Kidney capillary endothelial cell (primary cell): ENCODE results near the gene ZNF35.
A peak's percentile ranks its signal among the peaks of the same experiment; 100 is the strongest.
"Not testable (repeated sequence)": the region's sequence is repeated elsewhere in the genome, so short reads cannot be mapped to it uniquely, and the experiment has no call there.

ENCODE experiments used
- DNase-seq: peaks from one replicate; pipeline ENCODE4 v3.0.0-alpha.2; 2018; ENCODE audit warnings: low spot score

Gene ZNF35

GRCh38 chr3:44648564-44649229 lies at the start of gene ZNF35:
Gene ZNF35, plus strand, starts transcription at chr3:44648732. Its CDS starts 2,336 bp downstream, at chr3:44651068.
- DNase-seq: peak; percentile 85

- DNase-seq: no peak
Observed at GRCh38 chr3:44601749-44602148, 46.8 kb upstream of the ZNF35 start.

- DNase-seq: no peak
Observed at GRCh38 chr3:44612678-44613077, 35.9 kb upstream of the ZNF35 start.

- peak; percentile 84 for DNase-seq
Observed at GRCh38 chr3:44624749-44625480, 23.6 kb upstream of the ZNF35 start, which contains the start of gene ZNF197. Gene ZNF197, plus strand, starts transcription at chr3:44625036. Its CDS starts 4,119 bp downstream, at chr3:44629155.

GRCh38 chr3:44628716-44629115 lies 19.8 kb upstream of the ZNF35 start:
- DNase-seq: no peak

GRCh38 chr3:44632193-44632592 lies 16.3 kb upstream of the ZNF35 start:
- no peak for DNase-seq

GRCh38 chr3:44642337-44642736 lies 6.2 kb upstream of the ZNF35 start:
- DNase-seq: no peak

- DNase-seq: no peak
Observed at GRCh38 chr3:44643024-44643423, 5.5 kb upstream of the ZNF35 start.

GRCh38 chr3:44647771-44648170 lies 761 bp upstream of the ZNF35 start:
- DNase-seq: no peak

GRCh38 chr3:44649709-44650108 lies 1.2 kb downstream of the ZNF35 start:
- DNase-seq: no peak

- DNase-seq: no peak
Observed at GRCh38 chr3:44654039-44654438, 5.5 kb downstream of the ZNF35 start.

- DNase-seq: no peak
Observed at GRCh38 chr3:44659015-44659414, 10.5 kb downstream of the ZNF35 start.

GRCh38 chr3:44659434-44659833 lies 10.9 kb downstream of the ZNF35 start:
- no peak for DNase-seq

GRCh38 chr3:44661189-44661588 lies 12.7 kb downstream of the ZNF35 start:
- DNase-seq: no peak

GRCh38 chr3:44665173-44665572 lies 16.6 kb downstream of the ZNF35 start:
- DNase-seq: no peak

GRCh38 chr3:44666346-44666745 lies 17.8 kb downstream of the ZNF35 start:
- DNase-seq: no peak

GRCh38 chr3:44669760-44670159 lies 21.2 kb downstream of the ZNF35 start:
- DNase-seq: no peak

- DNase-seq: not testable (repeated sequence)
Observed at GRCh38 chr3:44673466-44673865, 24.9 kb downstream of the ZNF35 start.

GRCh38 chr3:44674211-44674610 lies 25.7 kb downstream of the ZNF35 start:
- no peak for DNase-seq

- no peak for DNase-seq
Observed at GRCh38 chr3:44678480-44679116, 30.1 kb downstream of the ZNF35 start.

GRCh38 chr3:44680921-44681455 lies 32.5 kb downstream of the ZNF35 start:
- DNase-seq: no peak

GRCh38 chr3:44682182-44682896 lies 33.8 kb downstream of the ZNF35 start:
- DNase-seq: no peak
